Measurements from ENCODE around the gene OXTR.

OXTR gene

DNA sequence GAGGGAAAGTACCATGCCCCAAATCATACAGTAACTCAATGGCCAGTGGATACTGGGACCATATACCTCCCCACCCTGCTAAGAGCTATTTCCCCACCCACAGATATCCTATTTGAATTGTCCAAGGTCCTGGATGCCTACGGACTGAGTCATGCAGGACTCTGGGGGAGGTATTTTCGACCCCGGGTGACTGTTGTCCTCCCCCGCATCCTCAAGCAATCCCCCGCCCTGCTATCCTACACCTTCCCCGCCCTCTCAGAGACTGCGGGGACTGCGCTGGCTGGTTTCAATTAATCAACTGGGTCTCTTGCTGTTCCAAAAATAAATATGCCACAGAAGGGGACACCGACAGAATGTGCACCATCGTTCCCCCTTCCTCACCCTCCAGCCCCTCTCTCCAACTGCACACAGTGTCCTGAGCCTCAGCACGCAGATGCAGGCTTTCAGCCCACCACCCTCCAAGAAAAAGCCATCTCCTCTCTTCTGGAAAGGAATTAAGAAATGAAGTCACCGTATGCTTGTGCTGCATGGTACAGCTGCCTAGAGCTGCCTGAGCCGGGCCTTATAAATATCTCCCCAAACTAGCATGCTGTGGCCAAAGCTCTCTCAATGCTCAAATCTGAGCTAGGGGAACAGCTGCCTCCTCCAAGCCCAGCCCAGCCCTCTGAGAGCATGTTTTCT lies 27.7 kb downstream of the OXTR start:
- peaks cover 8 to 11% of the 10 kb centered on the region in 2 experiments for H3K4me1 ChIP-seq (ENCODE audit: control insufficient read depth in 1 of 2, insufficient read depth in 1 of 2, low read depth in 1 of 2, low read length in 1 of 2)
- no peak overlapping the region for H3K4me3 ChIP-seq (ENCODE audit: low read depth in 1 of 2, low read length in 1 of 2)
- H3K36me3 ChIP-seq = no peaks in the 10 kb centered on the region
- TF ChIP-seq, protein P1, sequence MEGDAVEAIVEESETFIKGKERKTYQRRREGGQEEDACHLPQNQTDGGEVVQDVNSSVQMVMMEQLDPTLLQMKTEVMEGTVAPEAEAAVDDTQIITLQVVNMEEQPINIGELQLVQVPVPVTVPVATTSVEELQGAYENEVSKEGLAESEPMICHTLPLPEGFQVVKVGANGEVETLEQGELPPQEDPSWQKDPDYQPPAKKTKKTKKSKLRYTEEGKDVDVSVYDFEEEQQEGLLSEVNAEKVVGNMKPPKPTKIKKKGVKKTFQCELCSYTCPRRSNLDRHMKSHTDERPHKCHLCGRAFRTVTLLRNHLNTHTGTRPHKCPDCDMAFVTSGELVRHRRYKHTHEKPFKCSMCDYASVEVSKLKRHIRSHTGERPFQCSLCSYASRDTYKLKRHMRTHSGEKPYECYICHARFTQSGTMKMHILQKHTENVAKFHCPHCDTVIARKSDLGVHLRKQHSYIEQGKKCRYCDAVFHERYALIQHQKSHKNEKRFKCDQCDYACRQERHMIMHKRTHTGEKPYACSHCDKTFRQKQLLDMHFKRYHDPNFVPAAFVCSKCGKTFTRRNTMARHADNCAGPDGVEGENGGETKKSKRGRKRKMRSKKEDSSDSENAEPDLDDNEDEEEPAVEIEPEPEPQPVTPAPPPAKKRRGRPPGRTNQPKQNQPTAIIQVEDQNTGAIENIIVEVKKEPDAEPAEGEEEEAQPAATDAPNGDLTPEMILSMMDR (IDR thresholded peaks at IDR 0.05) = no peak
- peaks cover 31% of the 10 kb centered on the region for H3K27me3 ChIP-seq
- no peaks in the 10 kb centered on the region for H3K9me3 ChIP-seq
- H3K27ac ChIP-seq = no peak overlapping the region

DNA sequence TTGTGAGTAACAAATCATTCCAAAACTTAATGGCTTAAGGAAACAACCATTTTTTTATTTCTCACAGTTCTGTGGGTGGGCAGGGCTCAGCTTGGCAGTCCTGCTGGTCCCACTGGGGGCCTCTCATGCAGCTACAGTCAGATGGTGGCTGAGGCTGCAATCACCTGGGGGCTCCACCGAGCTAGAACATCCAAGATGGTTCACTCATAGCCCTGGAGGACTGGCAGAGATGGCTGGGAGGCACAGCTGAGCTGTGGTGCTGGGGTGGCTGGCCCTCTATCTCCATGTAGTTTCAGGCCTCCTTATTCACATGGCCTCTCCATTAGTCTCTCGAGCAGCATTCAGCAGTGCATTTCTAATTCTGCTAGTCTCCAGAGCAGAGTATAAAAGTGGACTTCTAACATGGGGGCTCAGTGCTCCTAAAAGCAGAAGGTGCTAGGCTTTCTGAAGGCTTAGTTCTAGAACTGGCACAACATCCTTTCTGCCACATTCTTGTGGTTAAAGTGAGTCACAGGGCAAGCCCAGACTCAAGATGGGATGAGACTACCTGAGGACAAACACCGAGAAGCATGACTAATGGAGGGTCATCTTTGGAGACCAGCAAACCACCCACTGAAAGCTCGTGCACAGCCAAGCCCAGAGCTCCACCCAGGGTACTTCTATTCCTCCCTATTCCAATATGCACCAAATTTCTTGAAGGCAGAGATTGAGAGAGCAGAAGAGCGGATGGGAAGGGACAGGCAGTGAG lies 29.5 kb downstream of the OXTR start:
- Histone ChIP-seq H3K27me3 (peaks cover 31% of the 10 kb centered on the region), H3K9me3 (no peaks in the 10 kb centered on the region), H3K4me1 (ENCODE audit: control insufficient read depth in 1 of 2, insufficient read depth in 1 of 2, low read depth in 1 of 2, low read length in 1 of 2) (peaks cover 8 to 11% of the 10 kb centered on the region in 2 experiments), H3K4me3 (ENCODE audit: low read depth in 1 of 2, low read length in 1 of 2) (no peak overlapping the region), H3K36me3 (no peaks in the 10 kb centered on the region), H3K27ac (no peak overlapping the region)
- TF ChIP-seq, protein P1 (IDR thresholded peaks at IDR 0.05) = no peak

DNA sequence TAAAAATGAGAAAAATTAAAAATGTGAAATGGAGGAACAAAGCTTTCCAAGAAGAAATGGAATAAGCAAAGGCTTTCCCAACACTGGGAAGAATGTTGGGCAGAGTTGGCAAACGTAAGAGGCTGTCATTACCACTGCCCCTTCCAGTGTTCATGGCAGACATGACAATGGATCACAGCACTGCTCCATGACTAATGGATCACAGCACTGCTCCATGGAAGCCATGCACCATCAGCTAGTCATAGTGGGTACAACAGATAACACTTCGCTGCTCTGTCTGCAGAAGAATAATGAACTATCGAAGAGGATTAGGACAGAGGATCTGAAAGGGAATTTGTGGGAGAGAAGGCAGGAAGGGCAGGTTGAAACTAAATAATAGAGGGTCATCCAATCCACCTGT lies 30.8 kb downstream of the OXTR start:
- H3K36me3 ChIP-seq = no peaks in the 10 kb centered on the region
- H3K9me3 ChIP-seq = no peaks in the 10 kb centered on the region
- H3K4me1 ChIP-seq (ENCODE audit: control insufficient read depth in 1 of 2, insufficient read depth in 1 of 2, low read depth in 1 of 2, low read length in 1 of 2) = peaks cover 7 to 8% of the 10 kb centered on the region in 2 experiments
- peaks cover 31% of the 10 kb centered on the region for H3K27me3 ChIP-seq
- TF ChIP-seq, protein P1 (IDR thresholded peaks at IDR 0.05) = no peak
- no peak overlapping the region for H3K4me3 ChIP-seq (ENCODE audit: low read depth in 1 of 2, low read length in 1 of 2)
- no peak overlapping the region for H3K27ac ChIP-seq

DNA sequence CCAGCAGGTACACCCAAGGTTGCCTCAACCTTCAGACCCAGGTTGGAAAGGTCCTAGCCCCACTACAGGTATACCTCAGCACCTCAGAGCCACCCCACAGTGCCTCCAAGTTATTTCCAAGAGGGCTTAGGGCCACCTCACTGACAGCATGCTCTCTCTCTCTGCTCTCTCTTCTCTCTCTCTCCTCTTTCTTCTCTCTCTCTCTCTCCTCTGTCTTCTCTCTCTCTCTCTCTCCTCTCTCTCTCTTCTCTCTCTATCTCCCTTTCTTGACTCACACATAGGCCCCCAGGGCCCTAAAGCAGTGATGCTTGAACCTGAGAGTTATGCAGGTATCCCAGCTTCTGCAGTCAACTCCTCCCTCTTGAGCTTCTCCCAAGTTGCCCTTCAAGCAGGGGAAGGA lies 31.6 kb downstream of the OXTR start:
- Histone ChIP-seq H3K27ac (no peak overlapping the region), H3K4me1 (ENCODE audit: control insufficient read depth in 1 of 2, insufficient read depth in 1 of 2, low read depth in 1 of 2, low read length in 1 of 2) (no peaks in the 10 kb centered on the region), H3K9me3 (no peaks in the 10 kb centered on the region), H3K36me3 (no peaks in the 10 kb centered on the region), H3K27me3 (peaks cover 31% of the 10 kb centered on the region), H3K4me3 (ENCODE audit: low read depth in 1 of 2, low read length in 1 of 2) (no peak overlapping the region)
- TF ChIP-seq, protein P1 (IDR thresholded peaks at IDR 0.05) = no peak

DNA sequence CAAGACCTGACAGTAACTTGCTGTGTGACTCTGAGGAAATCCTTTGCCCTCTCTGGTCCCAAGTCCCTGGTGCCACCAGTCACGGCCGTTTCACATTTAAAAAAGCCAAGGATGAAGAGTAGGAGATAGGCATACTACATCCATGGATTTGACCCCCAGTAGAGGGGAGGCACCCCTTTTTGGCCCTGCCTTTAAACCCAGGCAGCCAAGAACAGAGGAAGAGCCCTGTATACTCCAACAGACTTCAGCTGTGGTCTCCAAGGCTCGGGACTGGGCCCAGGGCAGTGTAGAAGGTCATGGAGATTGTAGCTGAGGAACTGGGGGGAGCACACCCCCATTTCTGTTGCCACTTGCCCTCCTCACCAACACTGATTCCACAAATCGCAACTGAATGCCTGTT lies 32.1 kb downstream of the OXTR start:
- TF ChIP-seq, protein P1 (IDR thresholded peaks at IDR 0.05) = no peak
- Histone ChIP-seq H3K4me3 (ENCODE audit: low read depth in 1 of 2, low read length in 1 of 2) (no peak overlapping the region), H3K27ac (no peak overlapping the region), H3K9me3 (no peaks in the 10 kb centered on the region), H3K36me3 (no peaks in the 10 kb centered on the region), H3K27me3 (peaks cover 26% of the 10 kb centered on the region), H3K4me1 (ENCODE audit: control insufficient read depth in 1 of 2, insufficient read depth in 1 of 2, low read depth in 1 of 2, low read length in 1 of 2) (no peaks in the 10 kb centered on the region)
